ENCODE measurements around the gene AMBP. TPM values are rescaled to one million over a fixed set of nuclear protein-coding genes. Genes with fewer than 3 reads are reported as not detected.

AMBP gene
- total RNA-seq, 1 experiment from 2014 or later = not detected

GRCh38 chr9:114027159-114027862 is 50.8 kb downstream of the AMBP start:
- no peaks in the 10 kb centered on the region for H3K36me3 ChIP-seq (ENCODE audit: low read depth)
- H3K9me3 ChIP-seq (ENCODE audit: insufficient read depth, low read depth) = 0 out of 2 replicates have a peak, but pooled peaks cover 8% of the 10 kb centered on the region
- no peak overlapping the region for H3K27ac ChIP-seq
- no peaks in the 10 kb centered on the region for H3F3A ChIP-seq (ENCODE audit: insufficient read depth, low read depth)
- no peaks in the 10 kb centered on the region for H3K79me2 ChIP-seq (ENCODE audit: low read depth)
- peaks cover 59% of the 10 kb centered on the region for H3K27me3 ChIP-seq (ENCODE audit: insufficient read depth, low read depth)
- H3K4me3 ChIP-seq = no peak overlapping the region
- intact Hi-C loops (cut with micrococcal nuclease; ENCODE audit: unreplicated experiment) = no loop called here
- H2AFZ ChIP-seq = no peak overlapping the region
- no peak for DNase-seq
- CTCF ChIA-PET = no interaction called here
- H3K4me1 ChIP-seq (replicated peaks; ENCODE audit: insufficient read depth) = no peaks in the 10 kb centered on the region
- BruUV-seq (replicated peaks) = no TSS peak
- POLR2A ChIA-PET (ENCODE audit: unreplicated experiment) = no interaction called here
- H4K20me1 ChIP-seq (ENCODE audit: insufficient read depth) = no peaks in the 10 kb centered on the region
- H3K9me2 ChIP-seq (ENCODE audit: insufficient read depth) = no peaks in the 10 kb centered on the region
- TF ChIP-seq CTCF (conservative IDR thresholded peaks at IDR 0.05) (no peak), EZH2 (IDR thresholded peaks at IDR 0.05; ENCODE audit: low read depth) (no peak)
- no peak overlapping the region for H3K4me2 ChIP-seq

- no peaks in the 10 kb centered on the region for H3K36me3 ChIP-seq (ENCODE audit: low read depth)
- no peak overlapping the region for H3K4me3 ChIP-seq
- H3K27ac ChIP-seq = no peak overlapping the region
- H3K4me1 ChIP-seq (replicated peaks; ENCODE audit: insufficient read depth) = no peaks in the 10 kb centered on the region
- H3F3A ChIP-seq (ENCODE audit: insufficient read depth, low read depth) = no peaks in the 10 kb centered on the region
- intact Hi-C loops (cut with micrococcal nuclease; ENCODE audit: unreplicated experiment) = no loop called here
- no peaks in the 10 kb centered on the region for H4K20me1 ChIP-seq (ENCODE audit: insufficient read depth)
- no peak overlapping the region for H2AFZ ChIP-seq
- no TSS peak for BruUV-seq (replicated peaks)
- no peaks in the 10 kb centered on the region for H3K79me2 ChIP-seq (ENCODE audit: low read depth)
- 0 out of 2 replicates have a peak, but pooled peaks cover 8% of the 10 kb centered on the region for H3K9me3 ChIP-seq (ENCODE audit: insufficient read depth, low read depth)
- no peak for DNase-seq
- H3K9me2 ChIP-seq (ENCODE audit: insufficient read depth) = no peaks in the 10 kb centered on the region
- ChIA-PET POLR2A (ENCODE audit: unreplicated experiment) (no interaction called here), CTCF (no interaction called here)
- H3K27me3 ChIP-seq (ENCODE audit: insufficient read depth, low read depth) = peaks cover 54% of the 10 kb centered on the region
- TF ChIP-seq EZH2 (IDR thresholded peaks at IDR 0.05; ENCODE audit: low read depth) = no peak
- no peak overlapping the region for H3K4me2 ChIP-seq
Measured at GRCh38 chr9:114026335-114026734, 51.8 kb downstream of the AMBP start.

- Histone ChIP-seq H3K9me2 (ENCODE audit: insufficient read depth) (no peaks in the 10 kb centered on the region), H4K20me1 (ENCODE audit: insufficient read depth) (no peaks in the 10 kb centered on the region), H2AFZ (no peak overlapping the region), H3K79me2 (ENCODE audit: low read depth) (no peaks in the 10 kb centered on the region), H3K4me2 (no peak overlapping the region), H3K36me3 (ENCODE audit: low read depth) (no peaks in the 10 kb centered on the region), H3K4me3 (no peak overlapping the region), H3K9me3 (ENCODE audit: insufficient read depth, low read depth) (0 out of 2 replicates have a peak, but pooled peaks cover 8% of the 10 kb centered on the region), H3F3A (ENCODE audit: insufficient read depth, low read depth) (no peaks in the 10 kb centered on the region), H3K27ac (no peak overlapping the region), H3K27me3 (ENCODE audit: insufficient read depth, low read depth) (peaks cover 49% of the 10 kb centered on the region), H3K4me1 (replicated peaks; ENCODE audit: insufficient read depth) (no peaks in the 10 kb centered on the region)
- TF ChIP-seq EZH2 (IDR thresholded peaks at IDR 0.05; ENCODE audit: low read depth) = no peak
- TF ChIP-seq CTCF (conservative IDR thresholded peaks at IDR 0.05) = no peak
- CTCF ChIA-PET = interaction anchor here (0.6 kb wide), 1 partner anchor 336 kb away, joined by 9 read pairs; no protein-coding TSS in a partner anchor
- POLR2A ChIA-PET (ENCODE audit: unreplicated experiment) = no interaction called here
- DNase-seq = no peak
- no TSS peak for BruUV-seq (replicated peaks)
- intact Hi-C loops (cut with micrococcal nuclease; ENCODE audit: unreplicated experiment) = no loop called here
Measured at GRCh38 chr9:114025760-114026159, 52.3 kb downstream of the AMBP start.

Measured in PC-9 (cell line).